K562 (cell line): ENCODE results near the gene PYDC2. TPM values are rescaled to one million over a fixed set of nuclear protein-coding genes. Genes with fewer than 3 reads are reported as not detected.

Experiments
- ATAC-seq: fragments of 200-7000 bp; cut with Tn5 transposase; 3 replicates; pipeline ENCODE4 v1.9.1; 2020; ENCODE audit warnings: moderate library complexity
- BruUV-seq: library from RNA; stranded (reverse); fragments of 400-500 nt; replicated peaks from 2 replicates; lab custom pipeline; 2021; lab: Mats Ljungman, UMichigan
- CTCF ChIA-PET: fragments of 300-600 bp; formaldehyde crosslinking; extraction: SDS; loops from one replicate; lab custom pipeline; 2021; ENCODE audit warnings: low intra/inter-chr PET ratio; lab: Yijun Ruan, JAX
- POLR2A ChIA-PET: fragments of 300-600, 350-650 bp; sonication (Branson Sonifier 250); formaldehyde crosslinking; extraction: SDS; loops from one replicate; lab custom pipeline; 2021; ENCODE audit warnings: antibody characterized with exemption, inconsistent platforms; lab: Yijun Ruan, JAX
- DNase-seq, 4 experiments: peaks; one replicate each; pipeline versions ENCODE4 v3.0.0 to v3.0.0-alpha.2; 2011 to 2018; ENCODE audit warnings: low spot score in 3 of 4, mixed read lengths in 3 of 4; ENCODE audit errors: extremely low read depth in 1 of 4
- FAIRE-seq: peaks from 2 replicates; lab custom pipeline; 2011; peaks lifted over from hg19 to GRCh38; lab: Jason Lieb, UNC
- H2AFZ ChIP-seq: 2 replicates; pipeline ENCODE4 v1.6.0; 2011; ENCODE audit warnings: low read depth, low read length, control low read depth, inconsistent platforms
- H3K27ac ChIP-seq: fragments of 200-600 bp; 3 replicates; pipeline ENCODE4 v1.8.0; 2011; ENCODE audit warnings: low read depth, mild to moderate bottlenecking, control low read depth, inconsistent platforms, low read length, moderate library complexity, mixed read lengths; ENCODE audit errors: extremely low read depth
- H3K27me3 ChIP-seq, 2 experiments: fragments of 300-600 bp in 1 of 2; 2 replicates in 1 of 2; 3 replicates in 1 of 2; pipeline versions ENCODE4 v1.6.0 to v1.8.0; 2011; ENCODE audit warnings: inconsistent platforms in 2 of 2, low read length in 2 of 2, mild to moderate bottlenecking in 1 of 2, mixed read lengths in 1 of 2, moderate library complexity in 1 of 2; ENCODE audit not compliant: control insufficient read depth in 2 of 2, insufficient read depth in 2 of 2
- H3K36me3 ChIP-seq: fragments of 300-600 bp; 3 replicates; pipeline ENCODE4 v1.8.0; 2011; ENCODE audit warnings: mild to moderate bottlenecking, low read length, inconsistent platforms; ENCODE audit not compliant: control insufficient read depth, insufficient read depth
- H3K4me1 ChIP-seq, 2 experiments: fragments of 200-600 bp in 1 of 2; replicated peaks in 1 of 2; 2 replicates in 1 of 2; 3 replicates in 1 of 2; pipeline versions ENCODE4 v1.5.1 to v1.8.0; 2011; ENCODE audit warnings: inconsistent platforms in 2 of 2, low read length in 2 of 2, mild to moderate bottlenecking in 1 of 2, mixed read lengths in 1 of 2, moderate library complexity in 1 of 2; ENCODE audit not compliant: control insufficient read depth in 2 of 2, insufficient read depth in 2 of 2
- H3K4me2 ChIP-seq: 2 replicates; pipeline ENCODE4 v1.6.1; 2011; ENCODE audit warnings: low read length, control low read depth, inconsistent platforms, mixed read lengths; ENCODE audit not compliant: insufficient read depth
- H3K4me3 ChIP-seq: fragments of 200-600 bp; sonication (generic), shearing (Covaris generic); 2 replicates; pipeline ENCODE4 v1.5.1; 2016; ENCODE audit warnings: control low read depth, inconsistent platforms
- H3K79me2 ChIP-seq: fragments of 200-600 bp; 3 replicates; pipeline ENCODE4 v1.8.0; 2011; ENCODE audit warnings: low read length, inconsistent platforms; ENCODE audit not compliant: control insufficient read depth, insufficient read depth
- H3K9ac ChIP-seq, 2 experiments: 2 replicates each; pipeline versions ENCODE4 v1.6.0 to v1.6.1; 2011; ENCODE audit warnings: low read depth in 2 of 2, low read length in 2 of 2, control low read depth in 1 of 2, inconsistent platforms in 1 of 2, mild to moderate bottlenecking in 1 of 2, mixed read lengths in 1 of 2; ENCODE audit not compliant: insufficient read depth in 1 of 2
- H3K9me1 ChIP-seq: one replicate; pipeline ENCODE4 v1.6.0; 2011; ENCODE audit warnings: inconsistent platforms, mild to moderate bottlenecking, low read length, moderate library complexity; ENCODE audit not compliant: control insufficient read depth, insufficient read depth
- H3K9me3 ChIP-seq: replicated peaks from 2 replicates; pipeline ENCODE4 v1.5.1; 2011; ENCODE audit warnings: low read depth, low read length, inconsistent platforms; ENCODE audit not compliant: control insufficient read depth, insufficient read depth
- H4K20me1 ChIP-seq: replicated peaks from 2 replicates; pipeline ENCODE4 v1.6.1; 2011; ENCODE audit warnings: low read length, inconsistent platforms, mixed read lengths; ENCODE audit not compliant: control insufficient read depth, insufficient read depth
- KLF1 ChIP-seq: fragments of 450-650 bp; IDR thresholded peaks from 2 replicates; pipeline ENCODE4 v1.6.1; 2016; ENCODE audit warnings: missing genetic modification characterization, missing compliant biosample characterization
- MCM7 ChIP-seq, 2 experiments: fragments of 450-650 bp; IDR thresholded peaks; 2 replicates each; pipeline ENCODE4 v1.6.1; 2016 to 2018
- MEF2D ChIP-seq: conservative IDR thresholded peaks from 2 replicates; pipeline ENCODE4 v1.6.1; 2016; ENCODE audit warnings: low read depth, missing genetic modification characterization, missing compliant biosample characterization
- NFIC ChIP-seq: fragments of 450-650 bp; IDR thresholded peaks from 2 replicates; pipeline ENCODE4 v1.6.1; 2017; ENCODE audit warnings: mild to moderate bottlenecking, inconsistent platforms
- NFYB ChIP-seq: IDR thresholded peaks from 2 replicates; pipeline ENCODE4 v1.6.1; 2011; ENCODE audit warnings: mild to moderate bottlenecking, moderate library complexity; ENCODE audit not compliant: insufficient read length; ENCODE audit errors: extremely low read depth
- PCBP2 ChIP-seq: fragments of 200-400 bp; formaldehyde crosslinking; IDR thresholded peaks from 2 replicates; pipeline ENCODE4 v1.6.1; 2018; ENCODE audit warnings: low read length, low read depth, mild to moderate bottlenecking, moderate library complexity; ENCODE audit not compliant: poor library complexity, severe bottlenecking
- POLR2AphosphoS2 ChIP-seq: IDR thresholded peaks from 2 replicates; pipeline ENCODE4 v1.6.1; 2012; ENCODE audit warnings: low read length, improper control_type of control experiment
- RBM14 ChIP-seq: fragments of 200-400 bp; formaldehyde crosslinking; IDR thresholded peaks from 2 replicates; pipeline ENCODE4 v1.6.1; 2018; ENCODE audit warnings: low read depth, mild to moderate bottlenecking, low read length, moderate library complexity, borderline replicate concordance; ENCODE audit not compliant: insufficient read depth
- RFX5 ChIP-seq: IDR thresholded peaks from 2 replicates; pipeline ENCODE4 v1.6.1; 2011; ENCODE audit warnings: low read depth, mild to moderate bottlenecking, improper control_type of control experiment, low read length
- SLC30A9 ChIP-seq: fragments of 250-450 bp; sonication (Bioruptor Pico); IDR thresholded peaks from 2 replicates; pipeline ENCODE4 v1.8.0; 2022; ENCODE audit warnings: mild to moderate bottlenecking, moderate library complexity
- SMARCB1 ChIP-seq: IDR thresholded peaks from 2 replicates; pipeline ENCODE4 v1.6.1; 2011; ENCODE audit warnings: improper control_type of control experiment, low read depth; ENCODE audit not compliant: insufficient read length
- TAF7 ChIP-seq: fragments of 450-650 bp; IDR thresholded peaks from 2 replicates; pipeline ENCODE4 v1.6.1; 2016; ENCODE audit warnings: missing genetic modification characterization, missing compliant biosample characterization
- XRCC5 ChIP-seq: fragments of 200-400 bp; formaldehyde crosslinking; IDR thresholded peaks from 2 replicates; pipeline ENCODE4 v1.6.1; 2017; ENCODE audit warnings: low read depth, mild to moderate bottlenecking, low read length
- whole genome bisulfite sequencing: fragments of 100-300 bp; shearing (Covaris generic); methylation state at CpG from one replicate; pipeline ENCODE4 v1.1.6; 2016; ENCODE audit warnings: low coverage, mixed read lengths; ENCODE audit not compliant: insufficient coverage; ENCODE audit errors: missing lambda C conversion rate; 5-methylcytosine and 5-hydroxymethylcytosine counted together
- in situ Hi-C: fragments of 300-500 bp; cut with MboI; formaldehyde crosslinking; loops from 4 replicates; pipeline ENCODE4 v1.15.0; 2018; ENCODE audit warnings: inconsistent platforms, mixed read lengths
- intact Hi-C: fragments of 100-400 bp; cut with micrococcal nuclease; formaldehyde crosslinking; loops from 2 replicates; pipeline ENCODE4 v1.14.2; 2022
- polyA plus RNA-seq, 8 experiments: library from polyadenylated mRNA; depleted of rRNA in 4 of 8; stranded (reverse) in 5 of 8; unstranded in 3 of 8; fragments of >200 nt; fragmentation: Nextera tagmentation in 2 of 8; fragmentation: Illumina TruSeq in 1 of 8; extraction: Ambion mirVana in 2 of 8; extraction: Trizol in 1 of 8; gene quantifications; 2 replicates each; pipeline versions ENCODE4 v1.2.1 to v1.2.3, GENCODE V29; 2011 to 2014; ENCODE audit warnings: inconsistent platforms in 1 of 8, missing spikeins in 1 of 8
- total RNA-seq, 7 experiments: library from RNA; depleted of rRNA in 6 of 7; stranded (reverse); fragments of >200 nt in 6 of 7; fragmentation: Illumina TruSeq in 2 of 7; extraction: Trizol in 2 of 7; gene quantifications; 2 replicates each; pipeline versions ENCODE4 v1.2.1 to v1.2.3, GENCODE V29; 2011 to 2021; ENCODE audit warnings: low replicate concordance in 1 of 7
- TF ChIP-seq, protein P1 (sequence below): sonication (generic); formaldehyde crosslinking; IDR thresholded peaks from 2 replicates; pipeline ENCODE4 v1.8.1; 2023; ENCODE audit warnings: mild to moderate bottlenecking, missing genetic modification reagents
- TF ChIP-seq, protein P2 (sequence below): fragments of 450-650 bp; IDR thresholded peaks from 2 replicates; pipeline ENCODE4 v1.7.1; 2018; ENCODE audit warnings: mild to moderate bottlenecking, low read depth; ENCODE audit not compliant: partially characterized antibody
- TF ChIP-seq, protein P3 (sequence below), 2 experiments: fragments of 450-650 bp in 1 of 2; IDR thresholded peaks; 2 replicates each; pipeline ENCODE4 v1.6.1; 2011 to 2017; ENCODE audit warnings: low read depth in 2 of 2, antibody characterized with exemption in 1 of 2, borderline replicate concordance in 1 of 2, low read length in 1 of 2, mild to moderate bottlenecking in 1 of 2, mixed read lengths in 1 of 2; ENCODE audit not compliant: control insufficient read depth in 1 of 2

The PYDC2 gene
- total and polyA plus RNA-seq, 9 of the 15 experiments (the other 6 are each of a cell fraction or from before 2014, with no cell fraction given) = 4.0 to 7.6 (median 5.1) TPM; not detected in 5

DNA sequence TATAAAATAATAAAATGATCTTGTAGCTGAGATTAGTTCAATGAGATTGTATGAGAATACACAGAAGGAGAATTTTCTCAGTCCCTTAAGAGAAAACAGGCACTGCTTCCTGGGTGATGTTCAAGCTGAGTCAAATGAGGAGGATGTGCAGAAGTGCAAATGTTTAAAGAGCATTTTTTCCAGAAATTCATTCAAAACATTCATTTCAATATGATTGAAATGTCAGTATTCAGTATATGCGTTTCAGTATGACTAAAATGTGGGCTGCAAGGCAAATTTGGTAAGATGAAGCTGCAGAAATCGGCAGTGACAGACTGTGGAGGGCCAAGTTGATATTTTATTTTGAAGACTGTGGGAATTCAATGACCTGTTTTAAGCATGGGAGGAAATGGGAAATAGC lies 19.3 kb upstream of the PYDC2 start:
- in situ Hi-C loops (no loop called here), intact Hi-C loops (no loop called here)
- no TSS peak for BruUV-seq
- Histone ChIP-seq H3K27me3 (no peaks in the 10 kb centered on the region), H3K36me3 (peaks cover 8% of the 10 kb centered on the region), H3K4me3 (no peak overlapping the region), H3K4me1 (no peaks in the 10 kb centered on the region), H3K4me2 (no peak overlapping the region), H3K79me2 (peaks cover 84% of the 10 kb centered on the region), H3K27ac (no peak overlapping the region), H4K20me1 (no peaks in the 10 kb centered on the region), H3K9me1 (no peaks in the 10 kb centered on the region), H2AFZ (no peak overlapping the region), H3K9ac (no peak overlapping the region), H3K9me3 (no peaks in the 10 kb centered on the region)
- CTCF ChIA-PET = no interaction called here
- FAIRE-seq = no peak
- DNase-seq = no peak
- 35% methylated on average over 2 of the region's 2 CpGs for WGBS
- ATAC-seq = no peak
- POLR2A ChIA-PET = interaction anchor here (0.8 kb wide), 1 partner anchor 32 kb away, joined by 3 read pairs; no protein-coding TSS in a partner anchor
- TF ChIP-seq MEF2D (tag) (no peak), NFYB (no peak), RBM14 (no peak), POLR2AphosphoS2 (no peak), MCM7 (IDR thresholded peaks at IDR 0.05) (no peak), NFIC (no peak), TAF7 (tag) (no peak), SLC30A9 (no peak), RFX5 (no peak), PCBP2 (no peak), XRCC5 (no peak), SMARCB1 (no peak), KLF1 (tag) (no peak)
- TF ChIP-seq, protein P1, sequence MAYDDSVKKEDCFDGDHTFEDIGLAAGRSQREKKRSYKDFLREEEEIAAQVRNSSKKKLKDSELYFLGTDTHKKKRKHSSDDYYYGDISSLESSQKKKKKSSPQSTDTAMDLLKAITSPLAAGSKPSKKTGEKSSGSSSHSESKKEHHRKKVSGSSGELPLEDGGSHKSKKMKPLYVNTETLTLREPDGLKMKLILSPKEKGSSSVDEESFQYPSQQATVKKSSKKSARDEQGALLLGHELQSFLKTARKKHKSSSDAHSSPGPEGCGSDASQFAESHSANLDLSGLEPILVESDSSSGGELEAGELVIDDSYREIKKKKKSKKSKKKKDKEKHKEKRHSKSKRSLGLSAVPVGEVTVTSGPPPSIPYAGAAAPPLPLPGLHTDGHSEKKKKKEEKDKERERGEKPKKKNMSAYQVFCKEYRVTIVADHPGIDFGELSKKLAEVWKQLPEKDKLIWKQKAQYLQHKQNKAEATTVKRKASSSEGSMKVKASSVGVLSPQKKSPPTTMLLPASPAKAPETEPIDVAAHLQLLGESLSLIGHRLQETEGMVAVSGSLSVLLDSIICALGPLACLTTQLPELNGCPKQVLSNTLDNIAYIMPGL = no peak
- TF ChIP-seq, protein P2, sequence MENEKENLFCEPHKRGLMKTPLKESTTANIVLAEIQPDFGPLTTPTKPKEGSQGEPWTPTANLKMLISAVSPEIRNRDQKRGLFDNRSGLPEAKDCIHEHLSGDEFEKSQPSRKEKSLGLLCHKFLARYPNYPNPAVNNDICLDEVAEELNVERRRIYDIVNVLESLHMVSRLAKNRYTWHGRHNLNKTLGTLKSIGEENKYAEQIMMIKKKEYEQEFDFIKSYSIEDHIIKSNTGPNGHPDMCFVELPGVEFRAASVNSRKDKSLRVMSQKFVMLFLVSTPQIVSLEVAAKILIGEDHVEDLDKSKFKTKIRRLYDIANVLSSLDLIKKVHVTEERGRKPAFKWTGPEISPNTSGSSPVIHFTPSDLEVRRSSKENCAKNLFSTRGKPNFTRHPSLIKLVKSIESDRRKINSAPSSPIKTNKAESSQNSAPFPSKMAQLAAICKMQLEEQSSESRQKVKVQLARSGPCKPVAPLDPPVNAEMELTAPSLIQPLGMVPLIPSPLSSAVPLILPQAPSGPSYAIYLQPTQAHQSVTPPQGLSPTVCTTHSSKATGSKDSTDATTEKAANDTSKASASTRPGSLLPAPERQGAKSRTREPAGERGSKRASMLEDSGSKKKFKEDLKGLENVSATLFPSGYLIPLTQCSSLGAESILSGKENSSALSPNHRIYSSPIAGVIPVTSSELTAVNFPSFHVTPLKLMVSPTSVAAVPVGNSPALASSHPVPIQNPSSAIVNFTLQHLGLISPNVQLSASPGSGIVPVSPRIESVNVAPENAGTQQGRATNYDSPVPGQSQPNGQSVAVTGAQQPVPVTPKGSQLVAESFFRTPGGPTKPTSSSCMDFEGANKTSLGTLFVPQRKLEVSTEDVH = no peak
- TF ChIP-seq, protein P3, sequence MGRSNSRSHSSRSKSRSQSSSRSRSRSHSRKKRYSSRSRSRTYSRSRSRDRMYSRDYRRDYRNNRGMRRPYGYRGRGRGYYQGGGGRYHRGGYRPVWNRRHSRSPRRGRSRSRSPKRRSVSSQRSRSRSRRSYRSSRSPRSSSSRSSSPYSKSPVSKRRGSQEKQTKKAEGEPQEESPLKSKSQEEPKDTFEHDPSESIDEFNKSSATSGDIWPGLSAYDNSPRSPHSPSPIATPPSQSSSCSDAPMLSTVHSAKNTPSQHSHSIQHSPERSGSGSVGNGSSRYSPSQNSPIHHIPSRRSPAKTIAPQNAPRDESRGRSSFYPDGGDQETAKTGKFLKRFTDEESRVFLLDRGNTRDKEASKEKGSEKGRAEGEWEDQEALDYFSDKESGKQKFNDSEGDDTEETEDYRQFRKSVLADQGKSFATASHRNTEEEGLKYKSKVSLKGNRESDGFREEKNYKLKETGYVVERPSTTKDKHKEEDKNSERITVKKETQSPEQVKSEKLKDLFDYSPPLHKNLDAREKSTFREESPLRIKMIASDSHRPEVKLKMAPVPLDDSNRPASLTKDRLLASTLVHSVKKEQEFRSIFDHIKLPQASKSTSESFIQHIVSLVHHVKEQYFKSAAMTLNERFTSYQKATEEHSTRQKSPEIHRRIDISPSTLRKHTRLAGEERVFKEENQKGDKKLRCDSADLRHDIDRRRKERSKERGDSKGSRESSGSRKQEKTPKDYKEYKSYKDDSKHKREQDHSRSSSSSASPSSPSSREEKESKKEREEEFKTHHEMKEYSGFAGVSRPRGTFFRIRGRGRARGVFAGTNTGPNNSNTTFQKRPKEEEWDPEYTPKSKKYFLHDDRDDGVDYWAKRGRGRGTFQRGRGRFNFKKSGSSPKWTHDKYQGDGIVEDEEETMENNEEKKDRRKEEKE (IDR thresholded peaks at IDR 0.05; ENCODE audit: borderline replicate concordance in 1 of 2, control insufficient read depth in 1 of 2, low read depth in 2 of 2, low read length in 1 of 2) = no peak
